Measurements from ENCODE around the gene GALNT16. TPM values are rescaled to one million over a fixed set of nuclear protein-coding genes. Genes with fewer than 3 reads are reported as not detected.

Gene GALNT16
- total and polyA plus RNA-seq, 2 of the 8 experiments (the other 6 are each of a cell fraction or from before 2014, with no cell fraction given) = 5.4 to 6.3 TPM

DNA sequence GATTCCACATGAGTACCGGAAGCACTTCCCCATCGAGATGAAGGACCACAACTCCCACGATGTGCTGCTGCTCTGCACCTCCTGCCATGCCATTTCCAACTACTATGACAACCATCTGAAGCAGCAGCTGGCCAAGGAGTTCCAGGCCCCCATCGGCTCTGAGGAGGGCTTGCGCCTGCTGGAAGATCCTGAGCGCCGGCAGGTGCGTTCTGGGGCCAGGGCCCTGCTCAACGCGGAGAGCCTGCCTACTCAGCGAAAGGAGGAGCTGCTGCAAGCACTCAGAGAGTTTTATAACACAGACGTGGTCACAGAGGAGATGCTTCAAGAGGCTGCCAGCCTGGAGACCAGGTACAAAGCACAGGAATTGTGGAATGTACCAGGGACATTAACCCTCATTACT, 22.4 kb upstream of the GALNT16 start:
- Histone ChIP-seq H4K20me1 (replicated peaks in 1 of 2; ENCODE audit: control insufficient read depth in 1 of 2, insufficient read depth in 2 of 2, low read length in 2 of 2) (no peaks in the 10 kb centered on the region), H3K18ac (ENCODE audit: extremely low read depth, low read length) (no peak overlapping the region), H3K4me1 (replicated peaks in 1 of 4; ENCODE audit: control insufficient read depth in 3 of 4, insufficient read depth in 4 of 4, low read length in 3 of 4) (no peaks in the 10 kb centered on the region), H3K36me3 (ENCODE audit: control insufficient read depth in 2 of 4, insufficient read depth in 4 of 4, low read length in 3 of 4) (peaks cover 4 to 45% (median 18%) of the 10 kb centered on the region in 4 experiments; a peak in 6 of 8 replicates), H2AK5ac (ENCODE audit: low read depth, low read length) (no peak overlapping the region), H3K79me2 (ENCODE audit: control insufficient read depth in 1 of 2, insufficient read depth in 2 of 2, low read length in 2 of 2) (no peaks in the 10 kb centered on the region), H3K4ac (replicated peaks; ENCODE audit: insufficient read length, low read depth, low read length) (no peak overlapping the region), H3K23ac (ENCODE audit: insufficient read length) (no peak overlapping the region), H2BK15ac (ENCODE audit: low read length) (no peak overlapping the region), H4K5ac (ENCODE audit: insufficient read length, low read depth, low read length) (no peak overlapping the region), H2BK12ac (ENCODE audit: low read depth, low read length) (no peak overlapping the region), H3K4me3 (ENCODE audit: extremely low read depth in 1 of 4, insufficient read depth in 2 of 4, low read depth in 3 of 4, low read length in 4 of 4) (no peak overlapping the region), H2BK120ac (replicated peaks; ENCODE audit: low read depth, low read length) (no peak overlapping the region), H3K14ac (ENCODE audit: insufficient read length) (no peak overlapping the region), H2BK20ac (ENCODE audit: low read length) (no peak overlapping the region), H3K79me1 (ENCODE audit: low read depth, low read length) (no peaks in the 10 kb centered on the region), H3K9me3 (ENCODE audit: insufficient read depth in 2 of 2, low read depth in 1 of 2, low read length in 1 of 2) (no peaks in the 10 kb centered on the region), H3K56ac (replicated peaks; ENCODE audit: insufficient read length, low read depth, low read length) (no peak overlapping the region), H3K23me2 (ENCODE audit: low read depth, low read length) (no peaks in the 10 kb centered on the region), H3K4me2 (ENCODE audit: insufficient read depth in 1 of 2, low read depth in 2 of 2, low read length in 2 of 2) (no peak overlapping the region), H4K91ac (replicated peaks; ENCODE audit: insufficient read length, low read length) (no peak overlapping the region), H3K9ac (replicated peaks in 1 of 4; ENCODE audit: extremely low read depth in 1 of 4, low read depth in 3 of 4, low read length in 3 of 4) (no peak overlapping the region), H3K27me3 (replicated peaks in 1 of 4; ENCODE audit: control insufficient read depth in 3 of 4, extremely low read depth in 1 of 4, insufficient read depth in 3 of 4, low read length in 3 of 4) (no peaks in the 10 kb centered on the region), H4K8ac (ENCODE audit: extremely low read depth, insufficient read depth, low read length) (no peak overlapping the region), H3K27ac (ENCODE audit: low read depth, low read length) (no peak overlapping the region), H2AFZ (ENCODE audit: low read length) (no peak overlapping the region), H2BK5ac (ENCODE audit: low read depth, low read length) (no peak overlapping the region)
- ChIA-PET CTCF (ENCODE audit: partially characterized antibody) (interaction anchor here (1.0 to 3.1 kb wide), 4 partner anchors 16 to 109 kb away, joined by 3 to 9 read pairs (median 6); no protein-coding TSS in a partner anchor), POLR2A (ENCODE audit: partially characterized antibody) (no interaction called here)
- 92% methylated on average over 12 of the region's 12 CpGs; no CpG with 5 or more reads in 1 of the 2 experiments for WGBS, 2 experiments (ENCODE audit: extremely low coverage in 1 of 2, insufficient coverage in 1 of 2, insufficient read length in 1 of 2, insufficient replicate concordance in 2 of 2, low coverage in 1 of 2, low lambda C conversion rate in 2 of 2, missing lambda C conversion rate in 1 of 2)
- FAIRE-seq (no peak), DNase-seq (ENCODE audit: low read depth in 1 of 2, low spot score in 2 of 2) (peak in 1 of 2 experiments; percentile 41)
- TF ChIP-seq MAFK (IDR thresholded peaks at IDR 0.05; ENCODE audit: low read depth, low read length) (no peak), CREB1 (IDR thresholded peaks at IDR 0.05) (no peak), ATF3 (IDR thresholded peaks at IDR 0.05; ENCODE audit: insufficient read depth, low read depth, low read length) (no peak), KDM4A (IDR thresholded peaks at IDR 0.05; ENCODE audit: low read depth, low read length, severe bottlenecking) (no peak), EGR1 (IDR thresholded peaks at IDR 0.05; ENCODE audit: borderline replicate concordance, low read depth, low read length) (no peak), GABPA (IDR thresholded peaks at IDR 0.05; ENCODE audit: borderline replicate concordance, insufficient read depth, low read length) (no peak), SIX5 (IDR thresholded peaks at IDR 0.05; ENCODE audit: low read depth, low read length) (no peak), SIN3A (conservative IDR thresholded peaks at IDR 0.05 in 1 of 2, IDR thresholded peaks at IDR 0.05 in 1 of 2; ENCODE audit: low read depth in 1 of 2, low read length in 2 of 2) (no peak), JUN (IDR thresholded peaks at IDR 0.05; ENCODE audit: low read depth, low read length) (no peak), SIRT6 (IDR thresholded peaks at IDR 0.05; ENCODE audit: low read length) (no peak), RAD21 (IDR thresholded peaks at IDR 0.05 in 1 of 2, conservative IDR thresholded peaks at IDR 0.05 in 1 of 2; ENCODE audit: low read depth in 2 of 2, low read length in 2 of 2) (no peak), RXRA (IDR thresholded peaks at IDR 0.05; ENCODE audit: insufficient read depth, low read depth, low read length) (no peak), TCF12 (IDR thresholded peaks at IDR 0.05; ENCODE audit: low read depth, low read length) (no peak), YY1 (IDR thresholded peaks at IDR 0.05; ENCODE audit: low read depth, low read length) (no peak), KDM5A (IDR thresholded peaks at IDR 0.05; ENCODE audit: low read length) (no peak)

Measured in H1 (cell line).